Activated CD4-positive, alpha-beta T cell treated with anti-CD3 and anti-CD28 coated beads for 36 hours (primary cell): ENCODE measurements around the gene TMEM87B. TPM values are rescaled to one million over a fixed set of nuclear protein-coding genes. Genes with fewer than 3 reads are reported as not detected.

Experiments used
- ATAC-seq: fragments of 200-7000 bp; cut with Tn5 transposase; one replicate; pipeline ENCODE4 v1.10.0; 2021; ENCODE audit warnings: mild to moderate bottlenecking, moderate library complexity
- CTCF ChIA-PET: fragments of 350-600 bp; sonication (Branson Sonifier 250); formaldehyde crosslinking; loops from one replicate; lab custom pipeline; 2021; ENCODE audit warnings: antibody characterized with exemption; lab: Charles Lee
- POLR2A ChIA-PET: fragments of 350-600 bp; sonication (Branson Sonifier 250); formaldehyde crosslinking; loops from one replicate; lab custom pipeline; 2021; ENCODE audit warnings: antibody characterized with exemption, inconsistent platforms; lab: Charles Lee
- DNase-seq: peaks from one replicate; pipeline ENCODE4 v3.0.0-alpha.2; 2020
- H3K27ac Mint-ChIP-seq: one replicate; pipeline ENCODE4 v1.8.0; 2021; ENCODE audit warnings: mixed read lengths
- H3K27me3 Mint-ChIP-seq: one replicate; pipeline ENCODE4 v1.8.0; 2021; ENCODE audit warnings: mixed read lengths
- H3K36me3 Mint-ChIP-seq: one replicate; pipeline ENCODE4 v1.8.0; 2021; ENCODE audit warnings: low read depth, mixed read lengths
- H3K4me1 Mint-ChIP-seq: one replicate; pipeline ENCODE4 v1.8.0; 2021; ENCODE audit warnings: mixed read lengths
- H3K4me3 Mint-ChIP-seq: one replicate; pipeline ENCODE4 v1.8.0; 2021; ENCODE audit warnings: mild to moderate bottlenecking, moderate library complexity, mixed read lengths
- H3K9me3 Mint-ChIP-seq: one replicate; pipeline ENCODE4 v1.8.0; 2021; ENCODE audit warnings: low read depth, mixed read lengths
- intact Hi-C, 2 experiments: fragments of 100-400 bp; cut with DNase I in 1 of 2; cut with micrococcal nuclease in 1 of 2; formaldehyde crosslinking; loops; one replicate each; pipeline versions ENCODE4 v1.14.2 to v1.15.1; 2022 to 2024; cut with DNase I, micrococcal nuclease
- total RNA-seq, 2 experiments: library from RNA; stranded (reverse); gene quantifications; one replicate each; pipeline ENCODE4 v1.2.3, GENCODE V29; 2021

The TMEM87B gene, protein sequence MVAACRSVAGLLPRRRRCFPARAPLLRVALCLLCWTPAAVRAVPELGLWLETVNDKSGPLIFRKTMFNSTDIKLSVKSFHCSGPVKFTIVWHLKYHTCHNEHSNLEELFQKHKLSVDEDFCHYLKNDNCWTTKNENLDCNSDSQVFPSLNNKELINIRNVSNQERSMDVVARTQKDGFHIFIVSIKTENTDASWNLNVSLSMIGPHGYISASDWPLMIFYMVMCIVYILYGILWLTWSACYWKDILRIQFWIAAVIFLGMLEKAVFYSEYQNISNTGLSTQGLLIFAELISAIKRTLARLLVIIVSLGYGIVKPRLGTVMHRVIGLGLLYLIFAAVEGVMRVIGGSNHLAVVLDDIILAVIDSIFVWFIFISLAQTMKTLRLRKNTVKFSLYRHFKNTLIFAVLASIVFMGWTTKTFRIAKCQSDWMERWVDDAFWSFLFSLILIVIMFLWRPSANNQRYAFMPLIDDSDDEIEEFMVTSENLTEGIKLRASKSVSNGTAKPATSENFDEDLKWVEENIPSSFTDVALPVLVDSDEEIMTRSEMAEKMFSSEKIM
- 10 to 100 TPM; 14.5 to 17.6 TPM for total RNA-seq

DNA sequence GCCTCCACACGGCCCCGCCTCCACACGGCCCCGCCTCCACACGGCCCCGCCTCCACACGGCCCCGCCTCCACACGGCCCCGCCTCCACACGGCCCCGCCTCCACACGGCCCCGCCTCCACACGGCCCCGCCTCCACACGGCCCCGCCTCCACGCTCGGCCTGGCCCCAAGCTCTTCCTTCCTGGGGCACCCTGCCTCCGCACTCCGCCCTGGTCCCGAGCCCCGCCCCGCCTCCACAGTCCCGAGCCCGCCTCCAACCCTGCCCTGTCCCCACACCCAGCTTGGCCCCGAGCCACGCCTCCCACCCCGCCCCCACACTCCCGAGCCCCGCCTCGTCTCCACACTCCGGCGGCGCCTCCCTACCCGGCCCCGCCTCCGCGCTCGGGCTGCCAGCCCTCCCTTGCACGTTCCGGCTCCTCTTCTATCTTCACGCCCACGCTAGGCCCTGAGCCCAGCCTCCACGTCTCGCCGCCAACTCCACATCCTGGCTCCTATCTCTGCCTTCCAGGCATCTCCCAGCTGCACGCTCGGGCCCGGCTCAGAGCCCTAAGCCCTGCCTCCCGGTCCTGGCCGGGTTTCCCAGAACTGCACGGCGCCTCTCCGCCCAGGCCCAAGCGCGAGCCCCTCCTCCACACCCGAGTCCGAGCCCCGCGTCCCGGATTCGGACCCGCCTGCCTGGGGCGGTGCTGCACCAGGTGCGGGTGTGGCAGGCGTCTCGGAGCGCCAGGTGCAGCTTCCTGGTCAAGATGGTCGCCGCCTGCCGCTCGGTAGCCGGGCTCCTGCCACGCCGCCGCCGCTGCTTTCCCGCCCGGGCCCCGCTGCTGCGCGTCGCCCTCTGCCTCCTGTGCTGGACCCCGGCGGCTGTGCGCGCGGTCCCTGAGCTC is at the start of gene TMEM87B:
Gene TMEM87B, plus strand, starts transcription at position 423 of the 883 bp plus-strand sequence. Its CDS starts 323 bp downstream, at position 746.
- peak within 1 kb of the TSS; percentile 97 for H3K4me3 Mint-ChIP-seq
- CTCF ChIA-PET = interaction anchor here (0.6 to 1.1 kb wide), 5 partner anchors 58 to 718 kb away, joined by 3 to 6 read pairs (median 3); no protein-coding TSS in a partner anchor

GRCh38 chr2:112005406-112006075 is 49.5 kb upstream of the TMEM87B start:
- CTCF ChIA-PET = interaction anchor here (0.6 kb wide), 1 partner anchor 77 kb away, joined by 3 read pairs; no protein-coding TSS in a partner anchor
- no peaks in the 10 kb centered on the region for H3K9me3 Mint-ChIP-seq

More for the DNA sequence above, at the start of gene TMEM87B:
- H3K4me1 Mint-ChIP-seq = peaks cover 37% of the 10 kb centered on the region
- DNase-seq (peak; percentile 100), ATAC-seq (peak; percentile 79)
- H3K36me3 Mint-ChIP-seq = peaks cover 17% of the 10 kb centered on the region
- POLR2A ChIA-PET = interaction anchor here (0.9 to 1.7 kb wide), 5 partner anchors 8 to 199 kb away, joined by 3 to 5 read pairs (median 4); partner anchors contain the start of gene ANAPC1
- no peaks in the 10 kb centered on the region for H3K27me3 Mint-ChIP-seq
- H3K27ac Mint-ChIP-seq = peak within 1 kb of the TSS; percentile 99
- intact Hi-C loops = loop anchor here (1.0 to 10.0 kb wide), 18 partner anchors 20 to 1840 kb away; partner anchors contain the start of genes ANAPC1 (in 2 of the 2), ZC3H6 (in 2 of the 2), ACTR3 (in 1 of the 2) and BCL2L11 (in 1 of the 2)
- no peaks in the 10 kb centered on the region for H3K9me3 Mint-ChIP-seq

GRCh38 chr2:112006076-112006410 is 49.0 kb upstream of the TMEM87B start:
- Mint-ChIP-seq H3K4me3 (no peak overlapping the region), H3K36me3 (no peaks in the 10 kb centered on the region), H3K27me3 (no peaks in the 10 kb centered on the region), H3K27ac (no peak overlapping the region), H3K4me1 (peaks cover 4% of the 10 kb centered on the region), H3K9me3 (no peaks in the 10 kb centered on the region)
- ATAC-seq = no peak
- CTCF ChIA-PET = interaction anchor here (0.6 kb wide), 1 partner anchor 78 kb away, joined by 3 read pairs; no protein-coding TSS in a partner anchor
- POLR2A ChIA-PET = no interaction called here
- intact Hi-C loops = no loop called here
- no peak for DNase-seq

More at GRCh38 chr2:112005406-112006075, 49.5 kb upstream of the TMEM87B start:
- Mint-ChIP-seq H3K4me1 (peaks cover 4% of the 10 kb centered on the region), H3K4me3 (no peak overlapping the region), H3K27me3 (no peaks in the 10 kb centered on the region), H3K36me3 (no peaks in the 10 kb centered on the region), H3K27ac (no peak overlapping the region)
- DNase-seq (no peak), ATAC-seq (no peak)
- POLR2A ChIA-PET = no interaction called here
- intact Hi-C loops = no loop called here

DNA sequence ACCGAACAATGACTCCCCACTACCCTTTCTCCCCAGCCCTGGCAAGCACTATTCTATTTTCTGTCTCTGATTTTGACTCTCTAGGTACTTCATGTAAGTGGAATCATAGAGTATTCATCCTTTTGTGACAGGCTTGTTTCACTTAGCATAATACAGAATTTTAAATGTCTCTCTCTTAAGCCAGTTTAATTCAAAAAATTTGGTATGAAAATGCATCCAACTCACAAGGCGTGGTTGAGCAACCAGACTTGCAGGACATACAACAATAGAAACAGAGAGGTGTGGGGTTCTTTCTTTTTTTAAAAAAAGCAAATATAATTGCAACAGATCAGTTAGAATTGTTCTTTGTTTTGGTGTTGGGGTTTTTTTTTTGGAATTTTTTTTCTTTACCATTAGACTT is 47.6 kb upstream of the TMEM87B start:
- Mint-ChIP-seq H3K9me3 (no peaks in the 10 kb centered on the region), H3K4me1 (no peaks in the 10 kb centered on the region), H3K27me3 (no peaks in the 10 kb centered on the region), H3K27ac (no peak overlapping the region), H3K4me3 (no peak overlapping the region), H3K36me3 (no peaks in the 10 kb centered on the region)
- intact Hi-C loops = no loop called here
- no peak for DNase-seq
- POLR2A ChIA-PET = no interaction called here
- ATAC-seq = no peak
- CTCF ChIA-PET = no interaction called here

DNA sequence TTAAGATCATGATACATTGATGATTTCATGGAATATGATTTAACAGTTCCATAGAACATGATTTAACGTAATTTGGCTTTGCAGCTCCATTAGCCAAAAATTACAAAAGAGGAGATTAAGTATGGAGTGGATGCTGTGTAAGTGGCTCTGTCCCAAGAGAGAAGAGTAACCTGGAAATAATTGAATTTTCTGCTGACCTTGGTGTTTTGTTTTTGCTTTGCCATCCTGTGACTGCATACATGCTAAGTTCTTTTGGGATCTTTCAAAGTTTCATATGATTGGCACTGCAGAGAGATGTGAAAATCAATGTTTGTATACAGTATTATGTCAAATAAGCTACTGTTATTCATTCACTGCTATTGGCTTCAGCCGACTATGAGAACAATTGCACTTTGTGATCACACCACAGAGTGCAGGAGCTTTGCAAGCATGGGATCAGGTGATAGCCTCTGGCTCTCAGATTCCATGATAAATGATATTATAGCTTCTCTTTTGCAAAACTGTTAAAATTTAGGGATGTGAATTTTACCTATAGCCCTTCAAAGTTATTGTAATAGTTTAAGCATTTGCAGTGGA is 46.1 kb upstream of the TMEM87B start:
- Mint-ChIP-seq H3K27me3 (no peaks in the 10 kb centered on the region), H3K9me3 (no peaks in the 10 kb centered on the region), H3K4me1 (no peaks in the 10 kb centered on the region), H3K27ac (no peak overlapping the region), H3K36me3 (no peaks in the 10 kb centered on the region), H3K4me3 (no peak overlapping the region)
- DNase-seq = no peak
- ChIA-PET POLR2A (no interaction called here), CTCF (no interaction called here)
- intact Hi-C loops = no loop called here
- no peak for ATAC-seq

GRCh38 chr2:112010751-112011150 is 44.3 kb upstream of the TMEM87B start:
- no peak overlapping the region for H3K4me3 Mint-ChIP-seq
- ChIA-PET POLR2A (no interaction called here), CTCF (no interaction called here)
- intact Hi-C loops = no loop called here
- ATAC-seq (no peak), DNase-seq (no peak)
- H3K27me3 Mint-ChIP-seq = no peaks in the 10 kb centered on the region
- H3K9me3 Mint-ChIP-seq = no peaks in the 10 kb centered on the region
- no peak overlapping the region for H3K27ac Mint-ChIP-seq
- H3K36me3 Mint-ChIP-seq = no peaks in the 10 kb centered on the region
- H3K4me1 Mint-ChIP-seq = no peaks in the 10 kb centered on the region

DNA sequence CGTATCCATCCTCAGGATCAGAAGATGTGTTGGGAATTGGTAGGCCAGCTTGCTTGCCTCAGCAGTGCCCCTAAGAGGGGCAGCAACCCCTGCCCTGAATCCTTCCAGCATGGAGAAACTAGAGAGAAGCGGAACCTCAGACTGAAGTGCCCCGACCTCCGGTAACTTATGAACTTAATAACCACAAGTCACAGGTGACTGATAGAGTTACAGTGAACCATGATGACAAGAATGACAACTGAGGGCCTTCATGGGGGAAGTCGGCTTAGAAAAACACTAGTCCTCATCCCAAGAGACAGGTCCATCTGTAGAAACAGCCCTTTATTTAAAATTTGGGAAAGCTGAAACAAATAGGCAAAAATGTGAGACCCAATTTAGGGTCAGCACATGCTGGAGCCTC is 42.5 kb upstream of the TMEM87B start:
- DNase-seq (no peak), ATAC-seq (no peak)
- H3K9me3 Mint-ChIP-seq = no peaks in the 10 kb centered on the region
- ChIA-PET POLR2A (no interaction called here), CTCF (no interaction called here)
- H3K27ac Mint-ChIP-seq = no peak overlapping the region
- peaks cover 4% of the 10 kb centered on the region for H3K27me3 Mint-ChIP-seq
- no peak overlapping the region for H3K4me3 Mint-ChIP-seq
- intact Hi-C loops = no loop called here
- H3K36me3 Mint-ChIP-seq = no peaks in the 10 kb centered on the region
- H3K4me1 Mint-ChIP-seq = no peaks in the 10 kb centered on the region

DNA sequence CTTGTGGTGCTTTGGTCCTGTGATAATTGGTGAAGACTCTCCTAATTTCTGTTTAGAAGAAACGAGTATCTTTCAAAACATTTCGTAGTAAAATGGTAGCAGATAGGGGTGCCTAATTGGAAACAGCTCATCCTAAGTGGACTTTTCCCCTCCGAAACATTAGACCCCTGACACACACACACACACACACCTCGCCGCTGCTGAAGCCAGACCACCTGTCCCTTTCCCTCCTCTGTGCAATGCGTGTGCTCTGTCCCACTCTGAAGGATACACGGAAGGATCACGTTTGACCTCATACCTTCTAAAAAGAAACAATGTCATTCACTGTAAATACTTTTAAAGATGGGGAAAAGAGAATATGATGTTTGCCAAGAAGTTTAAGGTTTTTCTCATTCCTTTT is 36.2 kb upstream of the TMEM87B start:
- intact Hi-C loops = no loop called here
- ChIA-PET POLR2A (no interaction called here), CTCF (no interaction called here)
- ATAC-seq (no peak), DNase-seq (no peak)
- H3K4me3 Mint-ChIP-seq = no peak overlapping the region
- peaks cover 6% of the 10 kb centered on the region for H3K27me3 Mint-ChIP-seq
- H3K4me1 Mint-ChIP-seq = no peaks in the 10 kb centered on the region
- no peaks in the 10 kb centered on the region for H3K9me3 Mint-ChIP-seq
- H3K36me3 Mint-ChIP-seq = no peaks in the 10 kb centered on the region
- H3K27ac Mint-ChIP-seq = no peak overlapping the region

DNA sequence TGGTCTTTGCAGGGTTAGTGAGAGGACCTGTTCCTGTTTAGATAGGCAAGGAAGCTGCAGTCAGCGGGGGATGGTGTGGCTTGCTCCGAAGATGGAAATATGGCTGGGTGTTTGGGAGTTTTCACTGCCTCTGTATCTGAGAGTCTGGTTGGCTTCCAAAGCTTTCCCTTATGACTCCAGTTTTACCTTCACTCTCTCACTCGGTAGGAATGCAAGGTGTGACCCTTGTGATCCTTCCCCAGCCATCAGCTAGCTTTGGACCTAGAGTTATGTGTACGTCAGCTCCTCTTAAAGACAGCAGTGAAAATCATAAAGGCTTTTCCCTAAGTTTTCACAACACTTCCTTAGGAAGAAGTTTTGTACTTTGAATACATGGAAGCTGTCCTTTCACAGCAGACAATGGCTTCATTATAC is 35.5 kb upstream of the TMEM87B start:
- no peaks in the 10 kb centered on the region for H3K4me1 Mint-ChIP-seq
- POLR2A ChIA-PET = no interaction called here
- ATAC-seq (no peak), DNase-seq (no peak)
- H3K9me3 Mint-ChIP-seq = no peaks in the 10 kb centered on the region
- no peaks in the 10 kb centered on the region for H3K36me3 Mint-ChIP-seq
- intact Hi-C loops = no loop called here
- H3K27ac Mint-ChIP-seq = no peak overlapping the region
- peaks cover 6% of the 10 kb centered on the region for H3K27me3 Mint-ChIP-seq
- CTCF ChIA-PET = no interaction called here
- H3K4me3 Mint-ChIP-seq = no peak overlapping the region

- ATAC-seq = no peak
- ChIA-PET CTCF (no interaction called here), POLR2A (no interaction called here)
- no peak overlapping the region for H3K4me3 Mint-ChIP-seq
- no peaks in the 10 kb centered on the region for H3K9me3 Mint-ChIP-seq
- H3K4me1 Mint-ChIP-seq = no peaks in the 10 kb centered on the region
- intact Hi-C loops = no loop called here
- no peak for DNase-seq
- H3K36me3 Mint-ChIP-seq = no peaks in the 10 kb centered on the region
- H3K27ac Mint-ChIP-seq = no peak overlapping the region
- peaks cover 6% of the 10 kb centered on the region for H3K27me3 Mint-ChIP-seq
Observed at GRCh38 chr2:112020561-112020960, 34.5 kb upstream of the TMEM87B start.

DNA sequence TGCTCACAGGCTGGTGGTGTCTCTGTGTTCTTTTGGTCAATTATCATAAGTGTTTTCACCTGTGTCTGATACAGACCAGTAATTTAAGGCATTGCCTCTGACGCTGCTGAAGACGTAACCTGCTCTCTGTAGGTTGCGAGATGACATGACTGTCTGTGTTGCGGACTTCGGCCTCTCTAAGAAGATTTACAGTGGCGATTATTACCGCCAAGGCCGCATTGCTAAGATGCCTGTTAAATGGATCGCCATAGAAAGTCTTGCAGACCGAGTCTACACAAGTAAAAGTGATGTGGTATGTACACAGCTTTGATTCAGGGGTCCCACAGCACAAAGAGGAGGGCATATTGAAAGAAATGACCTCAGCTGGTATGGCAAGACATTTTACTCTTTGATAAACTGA is 33.8 kb upstream of the TMEM87B start:
- H3K4me3 Mint-ChIP-seq = no peak overlapping the region
- intact Hi-C loops = no loop called here

More for the DNA sequence above, 33.8 kb upstream of the TMEM87B start:
- Mint-ChIP-seq H3K27ac (no peak overlapping the region), H3K27me3 (peaks cover 6% of the 10 kb centered on the region), H3K4me1 (no peaks in the 10 kb centered on the region), H3K9me3 (no peaks in the 10 kb centered on the region), H3K36me3 (no peaks in the 10 kb centered on the region)
- CTCF ChIA-PET = no interaction called here
- DNase-seq (no peak), ATAC-seq (no peak)
- POLR2A ChIA-PET = no interaction called here
